SH-SY5Y (cell line): Measurements from ENCODE around the gene PPEF2.

ENCODE experiments used
- GATA2 ChIP-seq: IDR thresholded peaks from 2 replicates; pipeline ENCODE4 v1.6.1; 2011; ENCODE audit warnings: mild to moderate bottlenecking, low read depth, low read length
- GATA3 ChIP-seq: IDR thresholded peaks from 2 replicates; pipeline ENCODE4 v1.6.1; 2011; ENCODE audit warnings: low read depth, mild to moderate bottlenecking, low read length, moderate library complexity

The PPEF2 gene

GRCh38 chr4:75902352-75902751, at the start of gene PPEF2:
PPEF2 (minus strand) TSS chr4:75902452; CDS start chr4:75896325, 6,127 bp downstream.
- TF ChIP-seq GATA3 = no peak
- no peak for TF ChIP-seq GATA2

- no peak for TF ChIP-seq GATA2
- no peak for TF ChIP-seq GATA3
Observed at GRCh38 chr4:75950213-75950815, 48.1 kb upstream of the PPEF2 start.

GRCh38 chr4:75948822-75949444, 46.7 kb upstream of the PPEF2 start:
- TF ChIP-seq GATA3 = no peak
- TF ChIP-seq GATA2 = no peak

GRCh38 chr4:75940692-75941253, 38.5 kb upstream of the PPEF2 start, which contains the start of gene NAAA:
NAAA (minus strand) TSS chr4:75941013; CDS start chr4:75940949, 64 bp downstream.
- TF ChIP-seq GATA2 (no peak), GATA3 (no peak)

- TF ChIP-seq GATA3 (no peak), GATA2 (no peak)
Observed at GRCh38 chr4:75939890-75940691, 37.8 kb upstream of the PPEF2 start.

- TF ChIP-seq GATA3 (no peak), GATA2 (no peak)
Observed at GRCh38 chr4:75935628-75936027, 33.4 kb upstream of the PPEF2 start.

- TF ChIP-seq GATA2 = no peak
Observed at GRCh38 chr4:75930152-75930551, 27.9 kb upstream of the PPEF2 start.

GRCh38 chr4:75924309-75924827, 22.1 kb upstream of the PPEF2 start:
- TF ChIP-seq GATA3 (no peak), GATA2 (no peak)

GRCh38 chr4:75922588-75922987, 20.3 kb upstream of the PPEF2 start:
- TF ChIP-seq GATA2 (no peak), GATA3 (no peak)

- TF ChIP-seq GATA2 = no peak
- no peak for TF ChIP-seq GATA3
Observed at GRCh38 chr4:75921910-75922309, 19.7 kb upstream of the PPEF2 start.

- TF ChIP-seq GATA2 (no peak), GATA3 (no peak)
Observed at GRCh38 chr4:75920327-75920726, 18.1 kb upstream of the PPEF2 start.

- TF ChIP-seq GATA3 = no peak
- TF ChIP-seq GATA2 = no peak
Observed at GRCh38 chr4:75919920-75920319, 17.7 kb upstream of the PPEF2 start.

- no peak for TF ChIP-seq GATA2
- no peak for TF ChIP-seq GATA3
Observed at GRCh38 chr4:75916091-75916661, 13.9 kb upstream of the PPEF2 start.

GRCh38 chr4:75912968-75913367, 10.7 kb upstream of the PPEF2 start:
- no peak for TF ChIP-seq GATA2
- no peak for TF ChIP-seq GATA3
